Measurements from ENCODE around the gene HBQ1.

Gene HBQ1

DNA sequence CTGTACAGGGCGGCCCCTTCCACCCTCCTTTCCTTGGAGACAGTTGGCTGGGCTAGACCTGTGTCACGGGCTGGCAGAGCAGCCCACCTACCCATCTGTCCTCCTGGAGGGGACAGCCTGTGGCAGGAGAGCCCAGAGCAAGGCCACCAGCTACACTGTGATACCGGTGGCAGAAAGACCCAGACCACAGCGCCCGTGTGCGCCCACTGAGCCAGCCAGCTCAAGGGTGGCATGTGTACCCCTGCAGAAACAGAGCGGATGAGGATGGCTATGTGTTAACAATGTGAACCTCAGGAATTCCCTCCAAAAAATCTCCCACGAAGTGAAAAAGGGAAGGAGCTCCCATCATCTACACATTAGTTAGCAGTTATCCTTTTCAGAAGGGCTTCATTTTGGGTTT lies 7.1 kb downstream of the HBQ1 start:
- TF ChIP-seq, protein P1, sequence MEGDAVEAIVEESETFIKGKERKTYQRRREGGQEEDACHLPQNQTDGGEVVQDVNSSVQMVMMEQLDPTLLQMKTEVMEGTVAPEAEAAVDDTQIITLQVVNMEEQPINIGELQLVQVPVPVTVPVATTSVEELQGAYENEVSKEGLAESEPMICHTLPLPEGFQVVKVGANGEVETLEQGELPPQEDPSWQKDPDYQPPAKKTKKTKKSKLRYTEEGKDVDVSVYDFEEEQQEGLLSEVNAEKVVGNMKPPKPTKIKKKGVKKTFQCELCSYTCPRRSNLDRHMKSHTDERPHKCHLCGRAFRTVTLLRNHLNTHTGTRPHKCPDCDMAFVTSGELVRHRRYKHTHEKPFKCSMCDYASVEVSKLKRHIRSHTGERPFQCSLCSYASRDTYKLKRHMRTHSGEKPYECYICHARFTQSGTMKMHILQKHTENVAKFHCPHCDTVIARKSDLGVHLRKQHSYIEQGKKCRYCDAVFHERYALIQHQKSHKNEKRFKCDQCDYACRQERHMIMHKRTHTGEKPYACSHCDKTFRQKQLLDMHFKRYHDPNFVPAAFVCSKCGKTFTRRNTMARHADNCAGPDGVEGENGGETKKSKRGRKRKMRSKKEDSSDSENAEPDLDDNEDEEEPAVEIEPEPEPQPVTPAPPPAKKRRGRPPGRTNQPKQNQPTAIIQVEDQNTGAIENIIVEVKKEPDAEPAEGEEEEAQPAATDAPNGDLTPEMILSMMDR (IDR thresholded peaks at IDR 0.05; ENCODE audit: low read depth, low read length, missing control alignments): no peak
- in situ Hi-C loops (cut with HindIII; ENCODE audit: low sequenced_read_pairs): no loop called here
- DNase-seq (ENCODE audit: low read depth): no peak
- H3K4me3 ChIP-seq (ENCODE audit: low read depth, low read length): no peak overlapping the region

DNA sequence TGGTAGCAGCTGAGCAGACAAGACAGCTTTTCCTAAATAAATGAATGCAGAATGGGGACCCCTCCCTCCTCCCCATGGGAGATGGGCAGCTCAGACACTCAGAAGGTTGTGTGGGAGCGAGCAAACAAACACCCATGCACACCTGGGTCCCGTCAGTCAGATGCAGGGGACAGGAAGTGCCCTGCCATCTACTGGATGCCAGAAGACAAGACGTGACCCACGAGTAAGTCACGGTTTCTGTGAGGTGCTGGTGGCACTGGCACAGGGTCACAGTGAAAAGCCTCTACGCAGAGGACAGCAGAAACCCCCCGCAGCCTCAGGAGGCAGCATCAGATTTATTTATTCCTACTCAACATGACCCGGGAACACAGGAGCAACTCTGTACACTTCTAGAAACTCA lies 8.4 kb downstream of the HBQ1 start:
- no peak for DNase-seq (ENCODE audit: low read depth)
- in situ Hi-C loops (cut with HindIII; ENCODE audit: low sequenced_read_pairs): no loop called here
- TF ChIP-seq, protein P1 (IDR thresholded peaks at IDR 0.05; ENCODE audit: low read depth, low read length, missing control alignments): no peak
- H3K4me3 ChIP-seq (ENCODE audit: low read depth, low read length): no peak overlapping the region

DNA sequence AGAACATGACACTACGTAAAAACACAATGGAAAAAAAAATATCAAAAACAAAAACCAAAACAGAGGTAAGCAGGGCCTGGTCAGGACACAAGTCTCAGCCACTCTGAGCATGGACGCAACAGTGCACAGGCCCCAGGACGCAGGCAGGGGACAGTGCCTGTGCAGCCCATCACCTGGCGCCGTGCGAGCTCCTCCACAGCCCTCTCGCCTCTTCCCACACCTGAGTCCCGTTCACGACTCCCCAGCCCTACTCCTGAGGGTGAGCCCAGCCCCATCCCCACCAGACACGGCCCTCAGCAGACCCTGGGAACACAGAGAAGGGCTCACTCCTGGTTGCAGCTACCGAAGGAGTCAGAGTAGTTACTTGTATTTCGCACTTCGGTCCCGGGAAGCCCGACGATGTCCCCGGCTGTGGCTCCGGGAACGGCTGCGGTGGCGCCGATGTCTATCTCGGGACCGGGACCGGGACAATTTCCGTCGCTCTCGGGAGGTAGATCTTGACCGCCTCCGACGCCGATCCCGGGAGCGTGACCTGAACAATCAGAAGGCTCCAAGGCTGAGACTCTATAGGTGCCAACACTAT lies 9.4 kb downstream of the HBQ1 start:
- TF ChIP-seq, protein P1 (IDR thresholded peaks at IDR 0.05; ENCODE audit: low read depth, low read length, missing control alignments): no peak
- H3K4me3 ChIP-seq (ENCODE audit: low read depth, low read length): no peak overlapping the region
- in situ Hi-C loops (cut with HindIII; ENCODE audit: low sequenced_read_pairs): no loop called here
- DNase-seq (ENCODE audit: low read depth): no peak

DNA sequence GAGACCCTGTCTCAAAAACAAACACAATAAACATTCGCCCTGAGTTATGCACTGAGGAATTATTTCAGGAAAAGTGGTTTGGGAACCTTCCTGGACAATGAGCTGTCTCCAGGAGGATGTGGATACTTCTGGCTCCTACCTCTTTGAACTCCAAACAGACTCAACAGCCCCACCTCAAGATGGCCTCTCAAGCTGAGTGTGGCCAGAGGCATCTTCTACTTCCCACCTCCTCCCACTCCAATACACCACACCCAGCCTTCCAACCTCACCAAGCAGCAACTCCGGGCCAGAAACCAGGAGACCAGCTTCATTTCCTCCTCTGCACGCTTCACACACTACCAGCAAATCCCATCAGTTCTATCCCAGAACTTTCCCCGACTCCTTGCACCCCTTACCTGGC lies 11.6 kb downstream of the HBQ1 start:
- TF ChIP-seq, protein P1 (IDR thresholded peaks at IDR 0.05; ENCODE audit: low read depth, low read length, missing control alignments): no peak
- in situ Hi-C loops (cut with HindIII; ENCODE audit: low sequenced_read_pairs): no loop called here
- no peak for DNase-seq (ENCODE audit: low read depth)
- H3K4me3 ChIP-seq (ENCODE audit: low read depth, low read length): no peak overlapping the region

DNA sequence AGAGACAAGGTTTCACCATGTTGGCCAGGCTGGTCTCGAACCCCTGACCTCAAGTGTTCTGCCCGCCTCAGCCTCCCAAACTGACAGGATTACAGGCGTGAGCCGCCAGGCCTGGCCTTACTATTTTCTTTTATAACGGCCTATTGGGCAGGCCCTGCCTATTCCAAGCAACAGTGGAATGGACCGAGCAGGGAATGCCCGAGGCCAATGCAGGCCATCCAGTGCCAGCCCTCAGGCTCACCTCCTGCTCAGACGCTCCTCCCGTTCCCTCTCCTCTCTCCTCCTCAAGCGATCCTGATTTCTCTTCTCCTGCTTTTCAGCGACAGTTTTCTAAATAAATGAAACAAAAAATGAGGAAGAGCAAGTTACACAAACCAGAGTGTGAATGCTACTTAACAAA lies 12.4 kb downstream of the HBQ1 start:
- no peak for DNase-seq (ENCODE audit: low read depth)
- no peak overlapping the region for H3K4me3 ChIP-seq (ENCODE audit: low read depth, low read length)
- in situ Hi-C loops (cut with HindIII; ENCODE audit: low sequenced_read_pairs): no loop called here
- TF ChIP-seq, protein P1 (IDR thresholded peaks at IDR 0.05; ENCODE audit: low read depth, low read length, missing control alignments): no peak

DNA sequence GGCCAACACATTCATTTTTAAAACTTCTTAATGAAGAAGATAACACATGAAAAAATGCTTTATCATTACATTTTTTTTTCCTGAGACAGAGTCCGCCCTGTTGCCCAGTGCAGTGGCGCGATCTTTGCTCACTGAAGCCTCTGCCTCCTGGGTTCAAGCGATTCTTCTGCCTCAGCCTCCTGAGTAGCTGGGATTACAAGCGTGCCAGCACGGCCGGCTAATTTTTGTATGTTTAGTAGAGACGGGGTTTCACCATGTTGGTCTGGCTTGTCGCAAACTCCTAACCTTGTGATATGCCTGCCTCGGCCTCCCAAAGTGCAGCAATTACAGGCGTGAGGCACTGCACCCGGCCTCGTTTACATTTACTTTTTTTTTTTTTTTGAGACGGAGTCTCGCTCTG lies 13.2 kb downstream of the HBQ1 start:
- TF ChIP-seq, protein P1 (IDR thresholded peaks at IDR 0.05; ENCODE audit: low read depth, low read length, missing control alignments): no peak
- in situ Hi-C loops (cut with HindIII; ENCODE audit: low sequenced_read_pairs): no loop called here
- no peak overlapping the region for H3K4me3 ChIP-seq (ENCODE audit: low read depth, low read length)
- DNase-seq (ENCODE audit: low read depth): no peak
